Iris pigment epithelial cell (primary cell): ENCODE results near the gene SIPA1L3.
"Not testable (repeated sequence)": the region's sequence is repeated elsewhere in the genome, so short reads cannot be mapped to it uniquely, and the experiment has no call there.

Experiments used
- DNase-seq: peaks from one replicate; pipeline ENCODE4 v3.0.0-alpha.2; 2011; ENCODE audit warnings: low read depth

Gene SIPA1L3

DNA sequence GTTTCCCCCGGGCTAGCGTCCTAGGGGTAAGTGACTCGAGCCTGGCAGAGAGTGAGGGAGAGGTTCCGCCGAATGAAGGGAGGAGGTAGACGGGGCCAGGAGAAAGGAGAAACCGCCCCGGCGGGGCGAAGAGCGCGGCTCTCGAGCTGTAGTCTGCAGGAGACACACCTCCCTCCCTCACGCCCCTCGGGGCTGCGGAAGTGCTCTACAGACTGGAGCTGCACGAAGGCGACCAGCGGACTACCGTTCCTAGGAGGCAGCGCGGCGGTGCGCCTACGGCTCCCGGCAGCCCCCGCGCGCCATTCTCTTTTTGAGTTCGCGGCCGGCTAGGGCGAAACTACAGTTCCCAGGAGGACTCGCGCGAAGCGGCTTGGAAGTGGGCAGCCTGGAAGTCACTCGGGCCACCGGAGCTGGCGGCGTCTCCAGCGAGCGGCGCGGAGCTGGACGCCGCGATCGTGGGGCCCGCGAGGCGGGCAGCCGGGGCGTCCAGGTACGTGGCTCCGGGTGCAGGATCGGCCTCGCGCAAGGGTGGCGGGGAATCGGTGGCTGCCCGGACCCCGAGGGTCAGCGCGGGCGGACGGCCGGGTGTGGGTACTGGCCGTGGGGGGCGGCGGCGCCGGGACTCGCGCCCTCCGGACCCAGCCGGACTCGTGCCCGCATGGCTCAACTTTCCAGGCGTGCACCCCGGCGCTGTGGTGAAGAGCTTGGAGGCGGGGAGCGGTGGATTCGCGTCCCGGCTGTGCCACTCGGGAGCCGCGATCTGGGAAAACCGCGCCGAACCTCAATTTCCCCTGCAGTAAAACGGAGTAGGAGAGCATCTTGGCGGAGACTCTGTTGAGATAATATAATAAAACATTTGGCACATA lies at the start of gene SIPA1L3:
TSS of gene SIPA1L3 (plus strand) at position 340 of the 866 bp plus-strand sequence. CDS start 174,358 bp downstream, outside the sequence.
- DNase-seq: peak; percentile 97

GRCh38 chr19:37864501-37864900 lies 42.5 kb upstream of the SIPA1L3 start:
- no peak for DNase-seq

DNA sequence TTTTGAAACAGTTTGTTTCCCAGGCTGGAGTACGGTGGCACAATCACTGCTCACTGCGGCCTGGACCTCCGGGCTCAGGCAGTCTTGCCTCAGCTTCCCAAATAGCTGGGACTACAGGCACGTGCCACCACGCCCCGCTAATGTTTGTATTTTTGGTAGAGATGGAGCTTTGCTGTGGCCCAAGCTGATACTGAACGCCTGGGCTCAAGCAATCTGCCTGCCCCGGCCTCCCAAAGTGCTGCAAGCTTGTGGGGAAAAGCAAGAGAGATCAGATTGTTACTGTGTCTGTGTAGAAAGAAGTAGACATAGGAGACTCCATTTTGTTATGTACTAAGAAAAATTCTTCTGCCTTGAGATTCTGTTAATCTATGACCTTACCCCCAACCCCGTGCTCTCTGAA lies 41.1 kb upstream of the SIPA1L3 start:
- DNase-seq: not testable (repeated sequence)

- peak; percentile 97 for DNase-seq
These were observed 39.2 kb upstream of the SIPA1L3 start for GRCh38 chr19:37867831-37868230.

GRCh38 chr19:37869766-37870340 lies 37.2 kb upstream of the SIPA1L3 start:
- DNase-seq: no peak

DNA sequence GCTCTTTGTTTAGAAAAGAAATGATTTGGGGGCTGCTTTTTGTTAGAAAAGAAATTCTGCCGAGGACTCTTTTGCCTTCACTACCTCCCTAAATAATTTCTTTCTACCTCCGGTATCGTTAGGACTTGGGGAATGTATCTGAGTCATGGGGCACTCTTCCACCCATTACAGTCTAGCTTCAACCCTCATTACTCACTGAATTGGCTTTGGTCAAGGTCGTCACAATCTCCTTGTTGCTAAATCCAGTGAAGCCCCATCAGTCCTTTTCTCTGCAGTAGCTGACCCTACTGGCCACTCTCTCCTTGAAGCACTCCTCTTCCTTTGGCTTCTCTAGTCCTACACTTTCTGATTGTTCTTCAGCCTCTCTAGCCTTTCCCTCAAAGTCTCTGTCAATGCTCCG lies 34.6 kb upstream of the SIPA1L3 start:
- DNase-seq: peak; percentile 86

DNA sequence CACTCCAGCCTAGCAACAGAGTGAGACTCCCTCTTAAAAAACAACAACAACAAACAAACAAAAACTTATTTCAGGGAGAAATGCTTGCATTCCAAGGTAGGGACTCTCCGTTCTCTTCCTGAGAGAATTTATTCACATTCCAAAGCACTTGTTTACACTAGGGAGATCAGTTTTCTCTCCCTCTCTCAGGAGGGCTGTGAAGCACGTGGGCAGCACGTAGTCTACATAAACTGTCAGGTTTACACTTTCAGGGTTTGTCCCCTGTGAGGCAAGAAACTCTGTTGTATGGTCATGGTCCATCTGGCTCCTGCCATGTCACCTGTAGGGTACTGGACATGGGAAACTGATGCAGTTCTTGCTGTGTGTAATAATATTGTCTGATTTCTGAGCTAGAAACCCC lies 32.2 kb upstream of the SIPA1L3 start:
- DNase-seq: peak; percentile 90

- DNase-seq: no peak
These were observed 31.0 kb upstream of the SIPA1L3 start for GRCh38 chr19:37876032-37876431.

DNA sequence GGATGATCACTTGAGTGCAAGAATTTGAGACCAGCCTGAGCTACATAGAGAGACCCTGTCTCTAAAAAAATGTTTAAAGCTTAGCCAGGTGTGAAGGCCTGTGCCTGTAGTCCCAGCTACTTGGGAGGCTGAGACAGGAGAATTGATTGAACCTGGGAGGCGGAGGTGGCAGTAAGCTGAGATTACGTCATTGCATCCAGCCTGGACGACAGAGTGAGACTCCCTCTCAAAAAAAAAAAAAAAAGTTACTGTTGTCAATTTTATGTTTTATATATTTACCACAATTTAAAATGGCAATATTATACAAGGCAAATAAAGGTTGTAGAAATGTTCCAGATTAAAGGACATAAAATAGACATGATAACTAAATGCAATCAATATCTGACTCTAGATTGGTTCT lies 29.9 kb upstream of the SIPA1L3 start:
- DNase-seq: no peak

GRCh38 chr19:37885392-37885791 lies 21.6 kb upstream of the SIPA1L3 start:
- DNase-seq: no peak

GRCh38 chr19:37886571-37886970 lies 20.4 kb upstream of the SIPA1L3 start:
- DNase-seq: no peak

DNA sequence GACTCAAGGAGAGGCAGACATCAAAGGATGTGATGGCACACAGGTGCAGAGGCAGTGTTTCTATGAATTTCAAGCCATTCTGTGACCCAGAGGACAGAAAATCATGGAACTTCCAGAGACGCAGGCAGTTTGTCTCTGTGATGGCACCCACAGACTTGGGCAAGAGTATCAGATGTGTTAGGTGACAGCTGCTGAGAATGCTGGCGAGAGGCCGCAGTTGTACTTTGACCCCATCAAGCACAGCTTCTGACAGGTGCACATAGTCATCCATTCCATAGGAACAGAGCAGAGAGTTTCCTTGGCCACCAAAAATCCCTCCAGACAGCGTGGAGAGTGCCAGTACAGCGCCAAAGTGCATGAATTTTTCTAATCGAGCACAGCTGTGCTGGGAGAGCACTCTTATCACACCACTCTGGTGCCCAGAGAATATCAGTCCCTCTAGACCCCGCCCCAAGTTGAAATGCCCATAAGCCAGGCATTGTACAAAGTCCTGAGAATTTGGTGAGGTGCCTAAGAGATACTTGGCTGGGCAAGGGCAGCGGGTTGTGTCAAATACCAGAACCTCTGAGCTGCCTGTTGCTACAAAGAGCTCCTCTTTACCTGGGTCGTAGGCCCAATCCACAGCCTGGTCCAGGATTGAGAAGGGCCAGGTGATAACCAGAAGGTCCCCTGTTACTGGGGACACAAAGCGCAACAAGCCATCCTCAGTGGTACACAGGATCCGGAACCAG lies 13.0 kb upstream of the SIPA1L3 start:
- no peak for DNase-seq

- DNase-seq: no peak
These were observed 10.8 kb upstream of the SIPA1L3 start for GRCh38 chr19:37896180-37896579.

DNA sequence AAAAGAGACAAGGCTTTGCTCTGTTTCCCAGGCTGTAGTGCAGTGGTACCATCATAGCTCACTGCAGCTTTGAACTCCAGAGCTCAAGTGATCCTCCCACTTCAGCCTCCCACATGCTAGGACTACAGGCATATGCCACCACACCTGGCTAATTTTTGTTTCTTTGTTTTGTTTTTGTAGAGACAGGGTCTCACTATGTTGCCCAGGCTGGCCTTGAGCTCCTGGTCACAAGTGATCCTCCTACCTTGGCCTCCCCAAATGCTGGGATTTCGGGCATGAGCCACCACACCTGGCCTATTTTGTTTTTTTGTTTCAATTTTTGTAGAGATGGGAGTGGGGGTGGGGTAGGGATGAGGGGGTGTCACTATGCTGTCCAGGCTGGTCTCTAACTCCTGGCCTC lies 7.6 kb upstream of the SIPA1L3 start:
- no peak for DNase-seq

GRCh38 chr19:37899966-37900365 lies 7.0 kb upstream of the SIPA1L3 start:
- DNase-seq: no peak

GRCh38 chr19:37902668-37903067 lies 4.3 kb upstream of the SIPA1L3 start:
- DNase-seq: peak; percentile 65

- no peak for DNase-seq
These were observed 3.9 kb upstream of the SIPA1L3 start for GRCh38 chr19:37903096-37903495.

GRCh38 chr19:37905946-37906868 lies 801 bp upstream of the SIPA1L3 start, which contains the start of gene WDR87:
TSS of gene WDR87 (minus strand) at chr19:37906594. CDS start at chr19:37898239, 8,355 bp downstream.
- no peak for DNase-seq

- DNase-seq: no peak
These were observed 887 bp downstream of the SIPA1L3 start for GRCh38 chr19:37907735-37908455.

DNA sequence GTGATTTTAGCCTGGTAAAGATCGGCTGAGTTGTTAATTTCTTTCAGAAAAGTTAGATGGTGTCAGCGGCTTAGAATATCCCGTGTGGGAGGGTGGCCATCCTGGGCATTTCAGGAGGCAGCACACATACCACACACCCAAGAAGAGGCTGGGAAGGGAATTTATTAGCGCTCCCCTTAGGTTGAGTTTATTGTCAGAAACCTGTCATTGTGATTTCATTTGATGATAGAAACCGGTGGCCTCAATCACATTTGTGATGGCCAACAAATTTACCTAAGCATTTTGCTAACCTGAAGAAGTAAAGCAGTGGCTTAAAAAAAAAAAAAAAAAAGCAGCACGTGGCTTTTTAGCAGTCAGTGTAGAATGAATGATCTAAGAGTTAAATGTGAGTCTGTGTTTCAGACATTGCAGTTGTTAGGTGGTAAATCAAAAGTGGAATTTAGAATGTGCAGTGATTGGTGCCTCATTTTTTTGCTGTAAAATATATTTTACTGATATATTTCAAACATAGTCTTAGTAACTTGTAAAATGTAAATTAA lies 2.7 kb downstream of the SIPA1L3 start:
- no peak for DNase-seq

DNA sequence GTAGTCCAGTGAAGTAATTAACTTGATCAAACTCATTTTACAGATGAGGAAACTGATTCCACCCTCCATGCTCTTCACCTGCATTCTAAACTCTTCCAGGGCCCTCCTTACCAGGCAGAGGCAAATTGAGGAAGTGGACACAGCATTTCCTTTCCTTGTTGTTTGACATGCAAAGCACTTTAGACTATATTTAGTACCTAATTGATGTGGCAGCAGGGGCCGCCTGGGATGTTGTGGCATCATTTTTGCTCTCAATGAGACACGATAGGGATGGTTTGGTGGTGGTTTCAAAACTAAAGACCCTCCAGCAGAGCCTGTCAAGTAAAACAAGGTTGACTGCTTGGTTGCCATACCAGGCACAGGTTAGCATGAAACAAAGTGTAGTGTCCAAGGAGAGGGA lies 7.9 kb downstream of the SIPA1L3 start:
- DNase-seq: no peak
